DMS114 treated with DMSO at 0.1 percent for 48 hours (cell line): Measurements from ENCODE around the gene USE1.
"Not testable (repeated sequence)": the region's sequence is repeated elsewhere in the genome, so short reads cannot be mapped to it uniquely, and the experiment has no call there.

Source experiments
- DNase-seq: peaks from one replicate; lab custom pipeline; 2025; ENCODE audit not compliant: unreplicated experiment; lab: John Stamatoyannopoulos, UW

USE1 gene

DNA sequence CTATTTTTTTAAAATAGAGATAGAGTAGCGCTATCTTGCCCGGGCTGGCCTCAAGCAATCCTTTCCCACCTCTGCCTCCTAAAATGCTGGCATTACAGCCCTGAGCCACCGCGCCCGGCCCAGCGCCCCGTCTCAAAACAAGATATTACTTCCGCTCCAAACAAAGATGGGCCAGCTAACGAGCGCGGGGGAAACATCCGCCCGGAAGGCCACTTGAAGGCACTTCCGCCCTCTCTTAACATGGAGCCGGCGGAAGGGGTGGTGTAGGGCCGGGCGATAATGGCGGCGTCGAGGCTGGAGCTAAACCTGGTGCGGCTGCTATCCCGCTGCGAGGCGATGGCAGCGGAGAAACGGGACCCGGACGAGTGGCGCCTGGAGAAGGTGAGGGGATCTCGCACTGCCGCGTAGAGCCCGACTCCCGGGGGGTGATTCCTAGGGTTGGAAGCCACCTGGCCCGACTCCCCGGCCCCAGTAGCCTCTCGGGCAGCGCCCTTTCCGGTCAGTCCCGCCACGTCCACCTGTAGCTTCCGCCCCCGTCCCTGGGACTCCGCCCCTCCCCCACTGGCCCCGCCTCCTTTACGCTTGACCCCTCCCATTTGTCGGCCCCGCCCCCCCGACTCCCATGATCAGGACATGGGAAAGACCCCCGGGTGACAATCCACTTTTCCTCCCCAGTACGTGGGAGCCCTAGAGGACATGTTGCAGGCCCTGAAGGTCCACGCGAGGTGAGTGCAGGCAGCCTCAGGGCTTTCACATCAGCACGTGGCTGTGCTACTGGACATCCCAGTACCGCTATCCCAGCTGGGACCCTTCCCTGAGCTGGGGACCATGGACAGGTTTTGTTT is at the start of gene USE1:
Gene USE1 (plus strand): TSS at position 231 of the 845 bp plus-strand sequence. CDS start 49 bp downstream, at position 280.
- DNase-seq, result peak; percentile 85

DNA sequence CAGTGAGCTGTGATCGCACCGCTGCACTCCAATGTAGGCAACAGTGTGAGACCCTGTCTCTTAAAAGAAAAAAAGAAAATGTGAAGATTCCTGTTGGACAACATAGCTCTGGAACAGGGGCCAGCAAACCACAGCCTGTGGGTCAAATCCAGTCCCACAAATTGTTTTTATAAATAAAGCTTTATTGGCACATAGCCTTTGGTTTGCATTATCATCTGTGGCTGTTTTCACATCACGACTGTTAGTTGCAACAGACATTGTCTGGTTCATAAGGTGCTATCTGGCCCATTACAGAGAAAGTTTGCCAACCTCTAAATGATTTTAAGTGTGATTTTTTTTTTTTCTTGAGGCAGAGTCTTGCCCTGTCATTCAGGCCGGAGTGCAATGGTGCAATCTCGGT is 49.4 kb upstream of the USE1 start:
- DNase-seq, result no peak

GRCh38 chr19:17170538-17171297 is 44.4 kb upstream of the USE1 start:
- DNase-seq, result no peak

DNA sequence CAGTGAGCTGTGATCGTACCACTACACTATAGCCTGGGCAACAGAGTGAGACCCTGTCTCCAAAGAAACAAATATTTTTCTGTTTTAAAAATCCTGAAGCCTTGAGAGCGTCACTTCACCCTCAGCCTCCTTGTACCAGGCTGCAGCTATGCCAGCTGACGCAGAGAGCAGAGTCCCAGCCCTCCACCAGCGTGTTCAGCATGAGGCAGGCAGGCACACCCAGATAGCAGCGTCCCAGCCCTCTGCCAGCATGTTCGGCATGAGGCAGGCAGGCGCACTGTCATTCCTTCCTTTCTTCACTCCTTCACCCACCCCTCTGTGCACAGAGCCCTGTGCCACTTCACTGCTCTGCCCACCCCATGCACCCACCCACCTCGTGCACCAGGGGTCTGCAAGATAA is 43.3 kb upstream of the USE1 start:
- no peak for DNase-seq

GRCh38 chr19:17172624-17173345 is 42.4 kb upstream of the USE1 start:
- DNase-seq, result no peak

GRCh38 chr19:17178291-17178690 is 36.9 kb upstream of the USE1 start:
- no peak for DNase-seq

- DNase-seq, result no peak
Observed at GRCh38 chr19:17180997-17181702, 34.0 kb upstream of the USE1 start.

GRCh38 chr19:17183271-17183761 is 31.8 kb upstream of the USE1 start:
- no peak for DNase-seq

- no peak for DNase-seq
Observed at GRCh38 chr19:17183858-17184321, 31.3 kb upstream of the USE1 start.

- DNase-seq, result no peak
Observed at GRCh38 chr19:17184371-17184841, 30.8 kb upstream of the USE1 start.

DNA sequence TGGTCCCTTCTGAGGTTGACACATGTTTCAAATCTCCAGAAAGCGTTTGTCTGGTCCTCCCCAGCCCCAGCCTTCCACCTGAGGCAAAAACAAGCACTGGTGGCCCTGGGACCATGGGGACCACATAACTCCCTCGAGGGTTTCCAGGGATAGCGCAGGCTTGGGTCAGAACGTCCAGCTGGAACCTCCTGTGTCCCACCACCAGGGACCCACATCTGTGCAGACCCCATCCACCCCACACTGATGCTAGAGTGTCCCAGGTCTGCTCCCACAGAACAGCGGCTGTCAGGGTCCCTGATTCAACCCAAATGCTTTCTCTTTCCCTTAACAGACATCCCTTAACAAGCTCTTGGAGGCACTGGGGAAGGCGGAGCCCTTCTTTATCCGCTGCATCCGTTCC is 29.6 kb upstream of the USE1 start:
- DNase-seq, result no peak

DNA sequence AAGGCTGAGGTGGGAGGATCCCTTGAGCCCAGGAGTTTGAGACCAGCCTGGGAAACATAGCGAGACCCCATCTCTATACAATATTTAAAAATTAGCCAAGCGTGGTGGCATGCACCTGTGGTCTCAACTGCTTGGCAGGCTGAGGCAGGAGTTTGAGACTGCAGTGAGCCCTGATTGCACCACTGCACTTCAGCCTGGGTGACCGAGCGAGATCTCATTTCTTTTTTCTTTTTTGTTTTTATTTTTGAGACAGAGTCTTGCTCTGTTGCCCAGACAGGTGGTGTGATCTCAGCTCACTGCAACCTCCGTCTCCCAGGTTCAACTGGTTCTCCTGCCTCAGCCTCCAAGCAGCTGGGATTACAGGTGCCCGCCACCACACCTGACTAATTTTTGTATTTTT is 23.4 kb upstream of the USE1 start:
- not testable (repeated sequence) for DNase-seq

- no peak for DNase-seq
Observed at GRCh38 chr19:17192751-17193150, 22.4 kb upstream of the USE1 start.

GRCh38 chr19:17194608-17195007 is 20.5 kb upstream of the USE1 start:
- no peak for DNase-seq

DNA sequence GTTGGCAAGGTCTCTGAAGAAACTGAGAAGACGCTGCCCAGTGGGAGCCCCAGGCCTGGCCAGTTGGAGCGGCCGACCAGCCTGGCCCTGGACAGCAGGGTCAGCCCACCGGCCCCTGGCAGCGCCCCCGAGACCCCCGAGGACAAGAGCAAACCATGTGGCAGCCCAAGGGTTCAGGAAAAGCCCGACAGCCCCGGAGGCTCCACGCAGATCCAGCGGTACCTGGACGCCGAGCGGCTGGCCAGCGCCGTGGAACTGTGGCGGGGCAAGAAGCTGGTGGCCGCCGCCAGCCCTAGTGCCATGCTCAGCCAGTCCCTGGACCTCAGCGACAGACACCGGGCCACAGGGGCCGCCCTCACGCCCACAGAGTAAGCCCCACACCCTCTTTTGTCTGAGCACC is 20.1 kb upstream of the USE1 start:
- no peak for DNase-seq

GRCh38 chr19:17196610-17197009 is 18.5 kb upstream of the USE1 start:
- DNase-seq, result no peak

DNA sequence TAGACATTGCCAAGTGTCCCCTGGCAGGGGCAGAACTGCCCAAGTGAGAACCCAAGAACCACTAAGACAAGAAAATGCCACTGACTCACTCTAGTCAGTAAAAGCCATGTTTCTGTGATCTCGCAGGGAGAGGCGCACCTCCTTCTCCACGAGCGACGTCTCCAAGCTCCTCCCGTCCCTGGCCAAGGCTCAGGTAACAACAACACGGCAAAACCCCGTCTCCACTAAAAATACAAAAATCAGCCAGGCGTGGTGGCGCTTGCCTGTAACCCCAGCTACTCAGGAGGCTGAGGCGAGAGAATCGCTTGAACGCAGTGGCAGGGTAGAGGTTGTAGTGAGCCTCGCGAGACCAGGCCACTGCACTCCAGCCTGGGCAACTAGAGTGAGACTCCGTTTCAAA is 17.5 kb upstream of the USE1 start:
- no peak for DNase-seq

DNA sequence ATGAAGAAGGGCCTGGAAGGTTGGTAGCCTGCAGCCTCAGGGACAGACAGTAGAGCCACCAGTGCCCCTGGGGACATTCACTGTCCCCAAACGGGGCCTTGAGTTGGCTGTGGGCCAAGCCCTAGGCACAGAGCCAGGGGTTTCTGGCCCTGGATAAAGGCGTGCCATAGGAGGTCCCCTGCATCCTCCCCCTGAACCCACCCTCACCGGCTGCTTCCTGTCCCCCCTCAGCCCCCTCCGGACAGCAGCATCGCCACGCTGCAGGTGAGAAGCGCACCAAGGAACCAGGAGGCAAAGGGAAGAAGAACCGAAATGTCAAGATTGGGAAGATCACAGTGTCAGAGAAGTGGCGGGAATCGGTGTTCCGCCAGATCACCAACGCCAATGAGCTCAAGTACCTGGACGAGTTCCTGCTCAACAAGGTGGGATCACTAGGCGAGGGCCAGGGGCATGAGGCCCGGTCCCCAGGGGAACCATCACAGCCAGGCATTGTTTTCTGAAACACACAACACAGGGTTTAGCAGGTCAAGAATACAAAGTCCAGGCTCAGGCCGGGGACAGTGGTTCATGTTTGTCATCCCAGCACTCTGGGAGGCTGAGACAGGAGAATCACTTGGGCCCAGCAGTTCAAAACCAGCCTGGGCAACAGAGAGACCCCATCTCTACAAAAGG is 14.6 kb upstream of the USE1 start:
- no peak for DNase-seq

- no peak for DNase-seq
Observed at GRCh38 chr19:17202249-17202648, 12.9 kb upstream of the USE1 start.

DNA sequence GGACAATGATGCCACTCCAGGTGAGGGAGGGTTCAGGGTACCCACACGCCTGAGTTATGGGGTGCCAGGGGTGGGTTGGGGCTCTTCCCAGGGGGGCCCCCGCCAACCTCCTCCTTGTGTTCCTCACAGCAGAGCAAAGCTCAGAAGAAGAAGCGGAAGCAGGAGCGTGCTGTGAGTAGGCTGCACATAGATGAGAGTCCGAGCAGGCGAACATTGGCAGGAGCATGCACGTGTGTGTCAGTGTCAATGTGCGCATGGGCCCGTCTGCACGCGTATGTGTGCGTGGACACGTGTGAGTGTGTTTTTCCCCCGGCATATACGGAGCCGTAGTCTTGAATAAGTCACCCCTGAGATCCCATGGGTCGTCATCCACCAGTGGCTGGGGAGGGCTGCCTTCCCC is 12.4 kb upstream of the USE1 start:
- no peak for DNase-seq
